ENCODE results near the gene SWSAP1.
A peak's percentile ranks its signal among the peaks of the same experiment; 100 is the strongest.

SWSAP1 gene

GRCh38 chr19:11380653-11381537 lies 6.4 kb downstream of the SWSAP1 start:
- peak; percentile 90 for TF ChIP-seq CTCF (IDR thresholded peaks at IDR 0.05)

- TF ChIP-seq CTCF (IDR thresholded peaks at IDR 0.05), result peak; percentile 43
These were observed 8.6 kb downstream of the SWSAP1 start for GRCh38 chr19:11382898-11383705.

GRCh38 chr19:11383706-11384048 lies 9.2 kb downstream of the SWSAP1 start:
- TF ChIP-seq CTCF (IDR thresholded peaks at IDR 0.05), result no peak

- TF ChIP-seq CTCF (IDR thresholded peaks at IDR 0.05), result no peak
These were observed 10.3 kb downstream of the SWSAP1 start for GRCh38 chr19:11384778-11385129.

DNA sequence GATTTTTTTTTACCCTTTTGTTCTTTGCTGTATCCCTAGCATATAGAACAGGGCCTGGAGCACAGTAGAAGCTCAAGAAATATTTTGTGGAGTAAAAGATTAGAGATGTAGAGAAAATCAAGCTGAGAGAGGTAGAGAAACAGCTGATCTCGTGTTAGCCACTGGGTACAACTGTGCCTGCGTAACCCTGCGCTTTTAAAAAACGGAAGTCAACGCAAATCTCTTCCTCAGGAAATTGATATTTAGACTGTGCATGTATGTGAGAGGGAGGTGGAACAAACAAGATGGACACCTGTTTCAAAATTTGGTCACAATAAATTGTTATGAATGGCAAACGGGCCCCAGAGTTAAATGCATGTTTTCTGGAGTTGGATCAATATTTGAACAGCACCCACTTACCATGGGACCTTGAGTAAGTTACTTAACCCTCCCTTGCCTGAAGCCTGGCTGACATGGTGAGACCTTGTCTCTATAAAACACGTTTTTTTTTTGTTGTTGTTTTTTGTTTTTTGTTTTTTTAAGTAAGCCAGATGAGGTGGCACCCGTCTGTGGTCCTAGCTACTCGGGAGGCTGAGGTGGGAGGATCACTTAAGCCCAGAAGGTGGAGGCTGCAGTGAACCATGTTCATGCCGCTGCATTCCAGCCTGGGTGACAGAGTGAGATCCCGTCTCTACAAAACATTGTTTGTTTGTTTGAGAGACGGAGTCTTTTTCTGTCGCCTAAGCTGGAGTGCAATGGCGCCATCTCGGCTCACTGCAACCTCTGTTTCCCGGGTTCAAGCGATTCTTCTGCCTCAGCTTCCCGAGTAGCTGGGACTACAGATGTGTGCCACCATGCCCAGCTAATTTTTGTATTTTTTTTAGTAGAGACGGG lies 12.9 kb downstream of the SWSAP1 start:
- no peak for TF ChIP-seq CTCF (IDR thresholded peaks at IDR 0.05)

GRCh38 chr19:11390359-11390758 lies 15.9 kb downstream of the SWSAP1 start:
- no peak for TF ChIP-seq CTCF (IDR thresholded peaks at IDR 0.05)
